Lower lobe of right lung (tissue), 2 donors: ENCODE results near the gene OR2AT4. TPM values are rescaled to one million over a fixed set of nuclear protein-coding genes. Genes with fewer than 3 reads are reported as not detected.

Source experiments
- ATAC-seq, 2 donors: fragments of 200-7000 bp; cut with Tn5 transposase; one replicate each; pipeline ENCODE4 v1.9.1; 2020 to 2022; ENCODE audit warnings: mild to moderate bottlenecking in 2 of 2, moderate library complexity in 2 of 2
- DNase-seq: peaks from one replicate; pipeline ENCODE4 v3.0.0-alpha.2; 2020
- H3K27ac ChIP-seq: fragments of 200-600 bp; one replicate; pipeline ENCODE4 v1.8.0; 2022
- H3K27me3 ChIP-seq: fragments of 200-600 bp; one replicate; pipeline ENCODE4 v1.8.0; 2022; ENCODE audit warnings: low read depth
- H3K36me3 ChIP-seq: fragments of 200-600 bp; one replicate; pipeline ENCODE4 v1.8.0; 2022; ENCODE audit warnings: mild to moderate bottlenecking
- H3K4me1 ChIP-seq: fragments of 200-600 bp; one replicate; pipeline ENCODE4 v1.8.0; 2022
- H3K4me3 ChIP-seq: fragments of 200-600 bp; one replicate; pipeline ENCODE4 v1.8.0; 2022; ENCODE audit warnings: mild to moderate bottlenecking
- H3K9me3 ChIP-seq: fragments of 200-600 bp; one replicate; pipeline ENCODE4 v1.8.0; 2022
- CTCF ChIP-seq: fragments of 200-600 bp; IDR thresholded peaks from one replicate; pipeline ENCODE4 v1.8.0; 2022; ENCODE audit warnings: antibody characterized with exemption, mild to moderate bottlenecking
- intact Hi-C: fragments of 100-400 bp; cut with DNase I; formaldehyde crosslinking; loops from one replicate; pipeline ENCODE4 v1.11.0; 2022
- total RNA-seq: library from RNA; stranded (reverse); fragmentation: NEBNext Ultra II Directional; extraction: Animal tissue kit (Norgen Biotek cat#: 25700); gene quantifications from one replicate; pipeline ENCODE4 v1.2.1, GENCODE V29; 2021
- donor health status: DM: no; HTN: yes; CAD: no; lungs with severe emphysema.

Gene OR2AT4
- total RNA-seq, 1 donor from 2014 or later = not detected

GRCh38 chr11:75063741-75064314, 32.8 kb downstream of the OR2AT4 start:
- intact Hi-C loops = no loop called here
- no peak overlapping the region for H3K4me3 ChIP-seq

GRCh38 chr11:75059299-75059698, 37.4 kb downstream of the OR2AT4 start:
- no peaks in the 10 kb centered on the region for H3K4me1 ChIP-seq
- no peak overlapping the region for H3K4me3 ChIP-seq
- intact Hi-C loops = no loop called here
- H3K36me3 ChIP-seq = no peaks in the 10 kb centered on the region
- ATAC-seq = no peak
- no peak for DNase-seq
- H3K9me3 ChIP-seq = no peaks in the 10 kb centered on the region
- no peak overlapping the region for H3K27ac ChIP-seq
- TF ChIP-seq CTCF = no peak
- H3K27me3 ChIP-seq = peaks cover 4% of the 10 kb centered on the region

More at GRCh38 chr11:75063741-75064314, 32.8 kb downstream of the OR2AT4 start:
- TF ChIP-seq CTCF = no peak
- H3K27ac ChIP-seq = no peak overlapping the region
- no peaks in the 10 kb centered on the region for H3K9me3 ChIP-seq
- peaks cover 4% of the 10 kb centered on the region for H3K27me3 ChIP-seq
- ATAC-seq (no peak), DNase-seq (no peak)
- H3K36me3 ChIP-seq = no peaks in the 10 kb centered on the region
- no peaks in the 10 kb centered on the region for H3K4me1 ChIP-seq

GRCh38 chr11:75056814-75057213, 39.9 kb downstream of the OR2AT4 start:
- no peak overlapping the region for H3K27ac ChIP-seq
- H3K9me3 ChIP-seq = peaks cover 5% of the 10 kb centered on the region
- intact Hi-C loops = no loop called here
- TF ChIP-seq CTCF = no peak
- DNase-seq (no peak), ATAC-seq (no peak)
- no peak overlapping the region for H3K4me3 ChIP-seq
- H3K27me3 ChIP-seq = peaks cover 3% of the 10 kb centered on the region
- H3K36me3 ChIP-seq = no peaks in the 10 kb centered on the region
- H3K4me1 ChIP-seq = no peaks in the 10 kb centered on the region

GRCh38 chr11:75055511-75055910, 41.2 kb downstream of the OR2AT4 start:
- TF ChIP-seq CTCF = no peak
- Histone ChIP-seq H3K9me3 (peaks cover 5% of the 10 kb centered on the region), H3K4me3 (no peak overlapping the region), H3K27ac (no peak overlapping the region), H3K4me1 (no peaks in the 10 kb centered on the region), H3K36me3 (no peaks in the 10 kb centered on the region), H3K27me3 (no peaks in the 10 kb centered on the region)
- ATAC-seq (no peak), DNase-seq (no peak)
- intact Hi-C loops = no loop called here

GRCh38 chr11:75052457-75052856, 44.2 kb downstream of the OR2AT4 start:
- no peak for DNase-seq
- Histone ChIP-seq H3K4me1 (no peaks in the 10 kb centered on the region), H3K27ac (no peak overlapping the region), H3K27me3 (no peaks in the 10 kb centered on the region), H3K9me3 (peaks cover 5% of the 10 kb centered on the region), H3K4me3 (no peak overlapping the region), H3K36me3 (no peaks in the 10 kb centered on the region)
- ATAC-seq = no peak
- intact Hi-C loops = no loop called here
- TF ChIP-seq CTCF = no peak
